ENCODE data around the gene CACNA2D4.

- TF ChIP-seq CTCF (IDR thresholded peaks at IDR 0.05): no peak
- no peak for TF ChIP-seq EP300 (IDR thresholded peaks at IDR 0.05)
Observed at GRCh38 chr12:1857821-1858220, 60.6 kb downstream of the CACNA2D4 start.

Data from esophagus muscularis mucosa (tissue), 3 donors.